ENCODE data around the gene REC8.

- TF ChIP-seq POLR2AphosphoS5 (IDR thresholded peaks at IDR 0.05; ENCODE audit: low read length) (peak; percentile 11; the same call in 1 of the 2 replicates), MXI1 (IDR thresholded peaks at IDR 0.05; ENCODE audit: low read depth, low read length) (no peak), NKRF (conservative IDR thresholded peaks at IDR 0.05) (no peak), CTCF (IDR thresholded peaks at IDR 0.05 in 2 of 3, conservative IDR thresholded peaks at IDR 0.05 in 1 of 3; ENCODE audit: control insufficient read depth in 2 of 3, extremely low read depth in 1 of 3, insufficient read depth in 1 of 3, low read depth in 3 of 3, low read length in 3 of 3) (no peak), ZBTB33 (IDR thresholded peaks at IDR 0.05) (no peak), ZNF274 (IDR thresholded peaks at IDR 0.05; ENCODE audit: insufficient read depth, insufficient read length) (no peak), USF2 (IDR thresholded peaks at IDR 0.05; ENCODE audit: borderline replicate concordance, low read depth, low read length) (no peak), RAD21 (IDR thresholded peaks at IDR 0.05; ENCODE audit: insufficient read depth, low read depth, low read length) (no peak), EZH2 (IDR thresholded peaks at IDR 0.05; ENCODE audit: borderline replicate concordance, control insufficient read depth, low read depth, low read length) (no peak), MYC (IDR thresholded peaks at IDR 0.05; ENCODE audit: insufficient read depth, insufficient read length, insufficient replicate concordance, low read length, severe bottlenecking) (no peak), YY1 (IDR thresholded peaks at IDR 0.05; ENCODE audit: low read depth, low read length) (no peak), CREB1 (IDR thresholded peaks at IDR 0.05; ENCODE audit: low read depth) (no peak)
Observed at GRCh38 chr14:24164518-24164991, 7.3 kb upstream of the REC8 start.
